Psoas muscle (tissue), 8 donors: ENCODE measurements around the gene C2. TPM values are rescaled to one million over a fixed set of nuclear protein-coding genes. Genes with fewer than 3 reads are reported as not detected.

Experiments
- ATAC-seq, 4 donors: fragments of 200-7000 bp; cut with Tn5 transposase; one replicate each; pipeline ENCODE4 v1.9.1; 2020; ENCODE audit warnings: moderate library complexity in 3 of 4, mild to moderate bottlenecking in 2 of 4
- DNase-seq, 2 donors: peaks; one replicate each; pipeline ENCODE4 v3.0.0-alpha.2; 2020
- H3K27ac ChIP-seq: fragments of 200-600 bp; one replicate; pipeline ENCODE4 v1.8.0; 2022
- H3K27me3 ChIP-seq, 3 donors: fragments of 200-600 bp in 1 of 3; one replicate each; pipeline versions ENCODE4 v1.6.1 to v1.8.0; 2013 to 2022; ENCODE audit warnings: low read length in 2 of 3, mild to moderate bottlenecking in 2 of 3, moderate library complexity in 1 of 3; ENCODE audit not compliant: insufficient read depth in 3 of 3
- H3K36me3 ChIP-seq, 2 donors: fragments of 200-600 bp in 1 of 2; one replicate each; pipeline versions ENCODE4 v1.6.1 to v1.8.0; 2013 to 2022; ENCODE audit warnings: low read depth in 1 of 2, mild to moderate bottlenecking in 1 of 2, moderate library complexity in 1 of 2; ENCODE audit not compliant: insufficient read depth in 1 of 2
- H3K4me1 ChIP-seq: fragments of 200-600 bp; one replicate; pipeline ENCODE4 v1.8.0; 2022
- H3K4me3 ChIP-seq: fragments of 200-600 bp; one replicate; pipeline ENCODE4 v1.8.0; 2022; ENCODE audit warnings: mild to moderate bottlenecking
- H3K9me3 ChIP-seq: fragments of 200-600 bp; one replicate; pipeline ENCODE4 v1.8.0; 2022
- WGBS, 3 donors: extraction: QIAGEN DNeasy Blood & Tissue Kit; methylation state at CpG; one replicate each; pipeline versions ENCODE4 v1.1.6 to v1.1.7; 2013; 5-methylcytosine and 5-hydroxymethylcytosine counted together
- intact Hi-C, 2 donors: fragments of 100-400 bp; cut with DNase I; formaldehyde crosslinking; loops; one replicate each; pipeline versions ENCODE4 v1.11.0 to v1.14.2; 2022
- polyA plus RNA-seq, 3 donors: library from polyadenylated mRNA; stranded (reverse); fragments of 200-250 nt; gene quantifications; one replicate each; pipeline ENCODE4 v1.2.3, GENCODE V29; 2013
- total RNA-seq, 4 donors: library from RNA; stranded (reverse); fragmentation: NEBNext Ultra II Directional in 2 of 4; extraction: Animal tissue kit (Norgen Biotek cat#: 25700) in 2 of 4; gene quantifications; one replicate each; pipeline versions ENCODE4 v1.2.1 to v1.2.4, GENCODE V29; 2021 to 2023
- TF ChIP-seq, protein P1 (sequence below): fragments of 200-600 bp; IDR thresholded peaks from one replicate; pipeline ENCODE4 v1.8.0; 2022; ENCODE audit warnings: antibody characterized with exemption
- donor health status: healthy with polysubstance abuse.
- donor health status: DM: no; HTN: no; CAD: no; lungs with moderate emphysema.
- donor health status: Bipolar disorder and iron deficiency.
- donor health status: healthy.
- donor health status: DM: yes; HTN: yes; CAD: no.
- donor health status: DM: no; HTN: no; CAD: no.
- donor health status: DM: no; HTN: no; CAD: no.
- donor health status: DM: yes; HTN: yes; CAD: no.

Gene C2
- total and polyA plus RNA-seq, 7 donors = 0.77 to 5.5 (median 1.5) TPM

DNA sequence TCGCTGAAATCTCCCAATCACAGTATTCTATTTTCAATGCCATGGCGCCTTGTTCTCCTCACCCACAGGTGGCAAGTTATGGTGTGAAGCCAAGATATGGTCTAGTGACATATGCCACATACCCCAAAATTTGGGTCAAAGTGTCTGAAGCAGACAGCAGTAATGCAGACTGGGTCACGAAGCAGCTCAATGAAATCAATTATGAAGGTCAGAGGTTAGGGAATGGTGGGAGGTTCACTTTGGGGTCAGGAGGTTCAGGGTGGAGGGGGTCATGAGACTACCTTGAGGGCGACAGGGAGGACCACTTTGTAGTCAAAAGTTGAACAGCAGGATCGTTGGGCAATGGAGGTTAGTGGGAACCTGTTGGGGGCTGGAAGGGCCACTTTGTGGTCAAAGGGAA, 20.8 kb downstream of the C2 start:
- 73 to 76% (median 73%) methylated on average over 5 of the region's 5 CpGs for WGBS, 3 donors
- Histone ChIP-seq H3K27me3 (peaks cover 0 to 17% (median 0%) of the 10 kb centered on the region in 3 donors), H3K4me1 (no peaks in the 10 kb centered on the region), H3K9me3 (no peaks in the 10 kb centered on the region), H3K27ac (no peak overlapping the region), H3K4me3 (no peak overlapping the region), H3K36me3 (peaks cover 0 to 24% of the 10 kb centered on the region in 2 donors)
- TF ChIP-seq, protein P1, sequence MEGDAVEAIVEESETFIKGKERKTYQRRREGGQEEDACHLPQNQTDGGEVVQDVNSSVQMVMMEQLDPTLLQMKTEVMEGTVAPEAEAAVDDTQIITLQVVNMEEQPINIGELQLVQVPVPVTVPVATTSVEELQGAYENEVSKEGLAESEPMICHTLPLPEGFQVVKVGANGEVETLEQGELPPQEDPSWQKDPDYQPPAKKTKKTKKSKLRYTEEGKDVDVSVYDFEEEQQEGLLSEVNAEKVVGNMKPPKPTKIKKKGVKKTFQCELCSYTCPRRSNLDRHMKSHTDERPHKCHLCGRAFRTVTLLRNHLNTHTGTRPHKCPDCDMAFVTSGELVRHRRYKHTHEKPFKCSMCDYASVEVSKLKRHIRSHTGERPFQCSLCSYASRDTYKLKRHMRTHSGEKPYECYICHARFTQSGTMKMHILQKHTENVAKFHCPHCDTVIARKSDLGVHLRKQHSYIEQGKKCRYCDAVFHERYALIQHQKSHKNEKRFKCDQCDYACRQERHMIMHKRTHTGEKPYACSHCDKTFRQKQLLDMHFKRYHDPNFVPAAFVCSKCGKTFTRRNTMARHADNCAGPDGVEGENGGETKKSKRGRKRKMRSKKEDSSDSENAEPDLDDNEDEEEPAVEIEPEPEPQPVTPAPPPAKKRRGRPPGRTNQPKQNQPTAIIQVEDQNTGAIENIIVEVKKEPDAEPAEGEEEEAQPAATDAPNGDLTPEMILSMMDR = no peak
- ATAC-seq (no peak), DNase-seq (no peak)
- intact Hi-C loops = no loop called here

DNA sequence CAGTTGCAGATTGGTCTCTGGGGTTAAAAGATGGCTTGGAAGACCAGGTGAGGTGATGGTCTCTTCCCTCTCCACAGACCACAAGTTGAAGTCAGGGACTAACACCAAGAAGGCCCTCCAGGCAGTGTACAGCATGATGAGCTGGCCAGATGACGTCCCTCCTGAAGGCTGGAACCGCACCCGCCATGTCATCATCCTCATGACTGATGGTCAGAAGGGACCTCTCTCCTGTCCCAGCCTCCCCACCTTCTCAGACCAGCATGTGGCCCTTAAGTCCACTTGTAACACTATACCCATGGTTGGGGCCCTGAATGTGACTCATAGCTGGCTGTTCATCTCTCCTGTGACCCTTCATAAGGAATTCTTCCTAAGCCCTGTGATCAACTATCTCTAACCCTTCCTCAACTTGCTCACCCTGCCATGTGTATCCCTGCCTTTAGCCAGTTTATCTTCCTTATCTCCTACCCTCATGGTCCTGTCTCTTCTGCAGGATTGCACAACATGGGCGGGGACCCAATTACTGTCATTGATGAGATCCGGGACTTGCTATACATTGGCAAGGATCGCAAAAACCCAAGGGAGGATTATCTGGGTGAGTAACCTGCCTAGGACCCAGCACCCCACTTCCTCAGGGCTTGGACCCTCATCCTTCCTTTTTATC, 21.4 kb downstream of the C2 start:
- no peak for DNase-seq
- ATAC-seq = peak in 2 of 4 donors; percentile 15 to 29
- H3K4me1 ChIP-seq = no peaks in the 10 kb centered on the region
- no peak overlapping the region for H3K4me3 ChIP-seq
- intact Hi-C loops = no loop called here
- TF ChIP-seq, protein P1 = no peak
- WGBS, 3 donors = 80 to 82% (median 82%) methylated on average over 6 of the region's 6 CpGs
- H3K27me3 ChIP-seq = peaks cover 0 to 12% (median 0%) of the 10 kb centered on the region in 3 donors
- no peaks in the 10 kb centered on the region for H3K9me3 ChIP-seq
- peaks cover 0 to 30% of the 10 kb centered on the region in 2 donors for H3K36me3 ChIP-seq
- H3K27ac ChIP-seq = no peak overlapping the region

DNA sequence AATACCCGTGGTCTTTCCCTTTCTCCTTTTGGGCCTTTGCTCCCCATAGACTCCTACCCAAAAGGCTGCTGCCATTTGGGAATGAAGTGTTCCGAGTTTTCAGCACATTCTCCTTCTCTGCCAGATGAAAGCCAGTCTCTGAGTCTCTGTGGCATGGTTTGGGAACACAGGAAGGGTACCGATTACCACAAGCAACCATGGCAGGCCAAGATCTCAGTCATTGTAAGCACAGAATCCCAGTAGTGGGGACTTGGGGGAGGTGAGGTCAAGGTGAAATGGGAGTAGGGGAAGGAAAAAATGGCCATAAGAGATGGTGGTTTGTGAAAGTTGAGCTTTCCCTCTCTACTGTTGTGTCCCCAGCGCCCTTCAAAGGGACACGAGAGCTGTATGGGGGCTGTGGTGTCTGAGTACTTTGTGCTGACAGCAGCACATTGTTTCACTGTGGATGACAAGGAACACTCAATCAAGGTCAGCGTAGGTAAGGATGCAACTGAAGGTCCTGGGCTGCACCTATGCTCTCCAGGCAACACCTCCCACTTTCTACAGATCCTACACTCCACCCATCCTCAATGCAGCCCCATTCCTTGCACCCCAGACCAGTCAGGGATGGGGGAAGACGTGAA, 22.5 kb downstream of the C2 start:
- Histone ChIP-seq H3K4me1 (no peaks in the 10 kb centered on the region), H3K9me3 (no peaks in the 10 kb centered on the region), H3K36me3 (peaks cover 0 to 41% of the 10 kb centered on the region in 2 donors), H3K27ac (no peak overlapping the region), H3K4me3 (no peak overlapping the region), H3K27me3 (peaks cover 0 to 2% (median 0%) of the 10 kb centered on the region in 3 donors)
- ATAC-seq (no peak), DNase-seq (no peak)
- 71 to 79% (median 73%) methylated on average over 7 of the region's 7 CpGs for WGBS, 3 donors
- TF ChIP-seq, protein P1 = no peak
- intact Hi-C loops = loop anchor here (5.0 kb wide), 4 partner anchors 48 to 403 kb away; partner anchors contain the start of genes LY6G5C (in 2 of the 2), ATP6V1G2 (in 1 of the 2), CSNK2B (in 1 of the 2) and LY6G5B (in 1 of the 2)

DNA sequence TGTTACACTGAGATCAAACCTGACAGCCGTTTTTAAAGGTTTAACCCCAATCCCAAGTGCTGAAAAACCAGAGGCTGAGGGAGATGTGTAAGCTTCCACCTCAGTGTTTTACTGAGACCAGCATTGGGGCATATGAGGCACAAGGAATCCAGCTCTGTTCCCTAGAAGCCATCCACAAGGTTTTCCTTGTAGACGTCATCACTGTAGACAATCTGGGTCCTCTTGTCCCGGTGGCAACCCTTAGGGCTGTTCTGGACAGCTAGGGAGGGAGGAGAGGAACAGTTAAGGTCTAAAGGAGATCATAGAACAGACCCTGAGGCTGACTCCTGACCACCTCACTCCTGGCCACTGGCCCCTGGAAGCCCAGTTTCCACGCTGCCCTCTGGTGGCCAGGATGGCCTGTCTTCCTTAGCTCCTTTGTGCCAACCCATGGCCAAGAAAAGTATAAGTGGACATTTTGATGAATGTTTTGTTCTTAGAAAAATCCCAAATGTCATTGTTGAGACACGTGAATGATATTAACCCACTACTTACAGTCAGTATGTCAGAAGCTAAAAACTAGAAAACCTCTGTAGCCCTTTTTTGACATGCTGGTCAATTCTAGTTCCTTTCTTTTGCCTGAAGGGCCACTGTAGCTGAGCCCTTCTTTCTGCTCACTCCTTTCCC, 24.8 kb downstream of the C2 start:
- peak; percentile 66 to 79 for DNase-seq
- peak; percentile 68 to 86 (median 72) for ATAC-seq
- intact Hi-C loops = loop anchor here (2.0 to 5.0 kb wide), 5 partner anchors 49 to 405 kb away; partner anchors contain the start of genes LY6G5C (in 2 of the 2), ZBTB12 (in 2 of the 2), ATP6V1G2 (in 1 of the 2) and CSNK2B (in 1 of the 2)
- Histone ChIP-seq H3K4me3 (no peak overlapping the region), H3K27me3 (no peaks in the 10 kb centered on the region), H3K36me3 (peaks cover 0 to 64% of the 10 kb centered on the region in 2 donors), H3K9me3 (no peaks in the 10 kb centered on the region), H3K4me1 (peaks cover 1% of the 10 kb centered on the region), H3K27ac (no peak overlapping the region)
- WGBS, 3 donors = 43 to 58% (median 57%) methylated on average over 5 of the region's 5 CpGs
- TF ChIP-seq, protein P1 = peak; percentile 72
